DOHH2 (cell line): ENCODE results near the gene RGS16.

Experiments used
- EZH2phosphoT487 ChIP-seq: fragments of 200-600 bp; sonication (generic); IDR thresholded peaks from 2 replicates; pipeline ENCODE4 v1.6.1; 2017; ENCODE audit warnings: borderline replicate concordance, mild to moderate bottlenecking, antibody characterized with exemption, low read length, moderate library complexity, mixed read lengths
- TF ChIP-seq, protein P1 (sequence below): fragments of 200-600 bp; sonication (generic); IDR thresholded peaks from one replicate; pipeline ENCODE4 v1.5.1; 2014; ENCODE audit warnings: antibody characterized with exemption, mild to moderate bottlenecking, low read depth, low read length; ENCODE audit not compliant: poor library complexity, severe bottlenecking

DNA sequence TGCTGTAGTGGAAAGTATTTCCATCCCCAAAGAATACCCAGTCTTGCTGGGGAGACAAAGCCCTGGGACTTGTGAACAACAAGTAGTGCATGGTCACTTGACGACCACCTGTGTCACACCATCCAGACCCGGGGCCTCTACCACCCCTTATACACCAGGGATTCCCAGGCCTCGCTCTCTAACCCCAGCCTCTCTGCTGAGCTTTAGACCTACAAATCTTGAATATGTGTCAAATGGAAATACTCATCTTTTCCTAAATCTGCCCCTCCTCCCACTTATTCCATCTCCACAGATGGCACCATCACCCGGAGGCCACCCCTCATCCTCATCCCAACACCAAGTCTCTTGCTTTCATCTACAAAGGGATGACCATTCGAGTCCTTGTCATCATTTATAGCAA, 14.3 kb downstream of the RGS16 start:
- TF ChIP-seq, protein P1, sequence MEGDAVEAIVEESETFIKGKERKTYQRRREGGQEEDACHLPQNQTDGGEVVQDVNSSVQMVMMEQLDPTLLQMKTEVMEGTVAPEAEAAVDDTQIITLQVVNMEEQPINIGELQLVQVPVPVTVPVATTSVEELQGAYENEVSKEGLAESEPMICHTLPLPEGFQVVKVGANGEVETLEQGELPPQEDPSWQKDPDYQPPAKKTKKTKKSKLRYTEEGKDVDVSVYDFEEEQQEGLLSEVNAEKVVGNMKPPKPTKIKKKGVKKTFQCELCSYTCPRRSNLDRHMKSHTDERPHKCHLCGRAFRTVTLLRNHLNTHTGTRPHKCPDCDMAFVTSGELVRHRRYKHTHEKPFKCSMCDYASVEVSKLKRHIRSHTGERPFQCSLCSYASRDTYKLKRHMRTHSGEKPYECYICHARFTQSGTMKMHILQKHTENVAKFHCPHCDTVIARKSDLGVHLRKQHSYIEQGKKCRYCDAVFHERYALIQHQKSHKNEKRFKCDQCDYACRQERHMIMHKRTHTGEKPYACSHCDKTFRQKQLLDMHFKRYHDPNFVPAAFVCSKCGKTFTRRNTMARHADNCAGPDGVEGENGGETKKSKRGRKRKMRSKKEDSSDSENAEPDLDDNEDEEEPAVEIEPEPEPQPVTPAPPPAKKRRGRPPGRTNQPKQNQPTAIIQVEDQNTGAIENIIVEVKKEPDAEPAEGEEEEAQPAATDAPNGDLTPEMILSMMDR: no peak
- no peak for TF ChIP-seq EZH2phosphoT487
